B cell (primary cell): ENCODE data around the gene ST8SIA6. TPM values are rescaled to one million over a fixed set of nuclear protein-coding genes. Genes with fewer than 3 reads are reported as not detected.

Experiments used
- ATAC-seq: fragments of 200-7000 bp; cut with Tn5 transposase; one replicate; pipeline ENCODE4 v1.10.0; 2021; ENCODE audit warnings: low read depth, mild to moderate bottlenecking, moderate number of reproducible peaks, moderate library complexity
- CTCF ChIA-PET: fragments of 350-600 bp; sonication (Branson Sonifier 250); formaldehyde crosslinking; loops from one replicate; lab custom pipeline; 2021; ENCODE audit warnings: antibody characterized with exemption, inconsistent platforms; lab: Charles Lee
- POLR2A ChIA-PET: fragments of 350-600 bp; sonication (Branson Sonifier 250); formaldehyde crosslinking; loops from one replicate; lab custom pipeline; 2021; ENCODE audit warnings: antibody characterized with exemption; lab: Charles Lee
- DNase-seq: peaks from one replicate; pipeline ENCODE4 v3.0.0; 2013
- H2AFZ ChIP-seq: 2 replicates; pipeline ENCODE4 v1.6.1; 2012; ENCODE audit warnings: mild to moderate bottlenecking, low read depth, low read length; ENCODE audit not compliant: insufficient read depth, poor library complexity, severe bottlenecking
- H3K27ac ChIP-seq, 2 donors: 1 replicate in 1 of 2; 2 replicates in 1 of 2; pipeline ENCODE4 v1.5.1; 2012 to 2013; ENCODE audit warnings: low read length in 2 of 2, mild to moderate bottlenecking in 2 of 2, moderate library complexity in 1 of 2
- H3K27me3 ChIP-seq, 4 experiments: fragments of 200-600 bp in 1 of 4; sonication (generic) in 1 of 4; replicated peaks in 1 of 4; 1 replicate in 2 of 4; 2 replicates in 2 of 4; pipeline versions ENCODE4 v1.6.1 to v1.7.0; 2013 to 2016; ENCODE audit warnings: low read length in 3 of 4, mild to moderate bottlenecking in 2 of 4, mixed read lengths in 1 of 4, moderate library complexity in 1 of 4; ENCODE audit not compliant: insufficient read depth in 4 of 4, control insufficient read depth in 3 of 4; ENCODE audit errors: control extremely low read depth in 1 of 4
- H3K36me3 ChIP-seq, 2 experiments: replicated peaks in 1 of 2; 1 replicate in 1 of 2; 2 replicates in 1 of 2; pipeline versions ENCODE4 v1.6.1 to v1.7.1; 2013; ENCODE audit warnings: low read length in 1 of 2; ENCODE audit not compliant: insufficient read depth in 2 of 2, control insufficient read depth in 1 of 2; ENCODE audit errors: control extremely low read depth in 1 of 2, extremely low read depth in 1 of 2
- H3K4me1 ChIP-seq, 2 donors: fragments of 200-600 bp in 1 of 2; sonication (generic) in 1 of 2; 1 replicate in 1 of 2; 2 replicates in 1 of 2; pipeline versions ENCODE4 v1.5.1 to v1.6.1; 2013 to 2017; ENCODE audit warnings: low read length in 2 of 2; ENCODE audit not compliant: control insufficient read depth in 2 of 2, insufficient read depth in 2 of 2
- H3K4me2 ChIP-seq: replicated peaks from 2 replicates; pipeline ENCODE3; 2012; ENCODE audit warnings: mild to moderate bottlenecking, low read depth, low read length; ENCODE audit not compliant: poor library complexity, severe bottlenecking
- H3K4me3 ChIP-seq, 5 experiments: fragments of 200-600 bp in 1 of 5; sonication (generic) in 1 of 5; 1 replicate in 3 of 5; 2 replicates in 2 of 5; pipeline versions ENCODE4 v1.5.1 to v1.7.0; 2011 to 2016; ENCODE audit warnings: low read length in 4 of 5, mild to moderate bottlenecking in 4 of 5, low read depth in 2 of 5, control low read depth in 1 of 5, moderate library complexity in 1 of 5; ENCODE audit not compliant: insufficient read depth in 1 of 5; ENCODE audit errors: control extremely low read depth in 1 of 5, extremely low read depth in 1 of 5
- H3K79me2 ChIP-seq: fragments of 200-600 bp; sonication (generic); one replicate; pipeline ENCODE4 v1.6.0; 2016; ENCODE audit warnings: low read length; ENCODE audit not compliant: control insufficient read depth, insufficient read depth
- H3K9ac ChIP-seq: fragments of 200-600 bp; sonication (generic); 2 replicates; pipeline ENCODE4 v1.6.1; 2017; ENCODE audit warnings: mild to moderate bottlenecking, low read length, moderate library complexity
- H3K9me3 ChIP-seq, 3 donors: one replicate each; pipeline versions ENCODE4 v1.6.1 to v1.7.1; 2013; ENCODE audit warnings: low read length in 2 of 3; ENCODE audit not compliant: control insufficient read depth in 2 of 3, insufficient read depth in 1 of 3; ENCODE audit errors: control extremely low read depth in 1 of 3
- H4K20me1 ChIP-seq: 2 replicates; pipeline ENCODE4 v1.6.0; 2012; ENCODE audit warnings: mild to moderate bottlenecking, low read length; ENCODE audit not compliant: insufficient read depth, control insufficient read depth, poor library complexity, severe bottlenecking
- H3K27ac Mint-ChIP-seq: one replicate; pipeline ENCODE4 v1.8.0; 2021; ENCODE audit warnings: mixed read lengths
- H3K27me3 Mint-ChIP-seq: one replicate; pipeline ENCODE4 v1.8.0; 2021; ENCODE audit warnings: mixed read lengths
- H3K4me1 Mint-ChIP-seq: one replicate; pipeline ENCODE4 v1.8.0; 2021; ENCODE audit warnings: mixed read lengths
- H3K4me3 Mint-ChIP-seq: one replicate; pipeline ENCODE4 v1.8.0; 2021; ENCODE audit warnings: mixed read lengths
- H3K9me3 Mint-ChIP-seq: one replicate; pipeline ENCODE4 v1.8.0; 2022; ENCODE audit warnings: mixed read lengths; ENCODE audit not compliant: insufficient read depth
- EZH2 ChIP-seq: IDR thresholded peaks from 2 replicates; pipeline ENCODE4 v1.6.1; 2012; ENCODE audit warnings: borderline replicate concordance, low read depth, mild to moderate bottlenecking, moderate library complexity, low read length; ENCODE audit not compliant: insufficient read depth, poor library complexity, severe bottlenecking
- WGBS: methylation state at CpG from one replicate; pipeline ENCODE4 v1.1.5; 2013; ENCODE audit warnings: missing lambda C conversion rate; ENCODE audit not compliant: insufficient coverage; 5-methylcytosine and 5-hydroxymethylcytosine counted together
- intact Hi-C: fragments of 100-400 bp; cut with micrococcal nuclease; formaldehyde crosslinking; loops from one replicate; pipeline ENCODE4 v1.10.0; 2022
- polyA plus RNA-seq: library from polyadenylated mRNA; depleted of rRNA; stranded (reverse); fragments of >200 nt; gene quantifications from 2 replicates; pipeline ENCODE4 v1.2.3, GENCODE V29; 2012
- total RNA-seq, 2 donors: library from RNA; stranded (reverse); fragments of 120-200 nt in 1 of 2; gene quantifications; 1 replicate in 1 of 2; 2 replicates in 1 of 2; pipeline versions ENCODE4 v1.2.3 to v1.2.4, GENCODE V29; 2013 to 2022
- TF ChIP-seq, protein P1 (sequence below): fragments of 200-600 bp; IDR thresholded peaks from one replicate; pipeline ENCODE4 v1.8.0; 2022; ENCODE audit warnings: antibody characterized with exemption, mild to moderate bottlenecking

The ST8SIA6 gene
- total and polyA plus RNA-seq, 2 donors (not counting 1 experiment from before 2014, with no cell fraction given): 0.04 TPM; not detected in 1

GRCh38 chr10:17432723-17433122 lies 21.7 kb downstream of the ST8SIA6 start:
- Histone ChIP-seq H3K27ac (no peak overlapping the region), H3K79me2 (no peaks in the 10 kb centered on the region), H3K27me3 (peaks cover 0 to 18% (median 8%) of the 10 kb centered on the region in 4 experiments), H4K20me1 (no peaks in the 10 kb centered on the region), H3K4me3 (no peak overlapping the region), H2AFZ (no peak overlapping the region), H3K9me3 (peaks cover 0 to 3% (median 0%) of the 10 kb centered on the region in 3 donors), H3K4me1 (peaks cover 22 to 24% of the 10 kb centered on the region in 2 donors), H3K9ac (no peak overlapping the region), H3K4me2 (no peak overlapping the region), H3K36me3 (no peaks in the 10 kb centered on the region)
- peaks cover 33% of the 10 kb centered on the region for H3K4me1 Mint-ChIP-seq
- WGBS: 93% methylated on average over 5 of the region's 6 CpGs
- POLR2A ChIA-PET: no interaction called here
- peaks cover 2% of the 10 kb centered on the region for H3K9me3 Mint-ChIP-seq
- ATAC-seq (no peak), DNase-seq (no peak)
- no peak overlapping the region for H3K27ac Mint-ChIP-seq
- peaks cover 28% of the 10 kb centered on the region for H3K27me3 Mint-ChIP-seq
- H3K4me3 Mint-ChIP-seq: no peak overlapping the region
- CTCF ChIA-PET: interaction anchor here (0.8 to 1.2 kb wide), 3 partner anchors 19 to 605 kb away, joined by 3 read pairs; no protein-coding TSS in a partner anchor
- TF ChIP-seq, protein P1, sequence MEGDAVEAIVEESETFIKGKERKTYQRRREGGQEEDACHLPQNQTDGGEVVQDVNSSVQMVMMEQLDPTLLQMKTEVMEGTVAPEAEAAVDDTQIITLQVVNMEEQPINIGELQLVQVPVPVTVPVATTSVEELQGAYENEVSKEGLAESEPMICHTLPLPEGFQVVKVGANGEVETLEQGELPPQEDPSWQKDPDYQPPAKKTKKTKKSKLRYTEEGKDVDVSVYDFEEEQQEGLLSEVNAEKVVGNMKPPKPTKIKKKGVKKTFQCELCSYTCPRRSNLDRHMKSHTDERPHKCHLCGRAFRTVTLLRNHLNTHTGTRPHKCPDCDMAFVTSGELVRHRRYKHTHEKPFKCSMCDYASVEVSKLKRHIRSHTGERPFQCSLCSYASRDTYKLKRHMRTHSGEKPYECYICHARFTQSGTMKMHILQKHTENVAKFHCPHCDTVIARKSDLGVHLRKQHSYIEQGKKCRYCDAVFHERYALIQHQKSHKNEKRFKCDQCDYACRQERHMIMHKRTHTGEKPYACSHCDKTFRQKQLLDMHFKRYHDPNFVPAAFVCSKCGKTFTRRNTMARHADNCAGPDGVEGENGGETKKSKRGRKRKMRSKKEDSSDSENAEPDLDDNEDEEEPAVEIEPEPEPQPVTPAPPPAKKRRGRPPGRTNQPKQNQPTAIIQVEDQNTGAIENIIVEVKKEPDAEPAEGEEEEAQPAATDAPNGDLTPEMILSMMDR: no peak
- no peak for TF ChIP-seq EZH2
- intact Hi-C loops: no loop called here

DNA sequence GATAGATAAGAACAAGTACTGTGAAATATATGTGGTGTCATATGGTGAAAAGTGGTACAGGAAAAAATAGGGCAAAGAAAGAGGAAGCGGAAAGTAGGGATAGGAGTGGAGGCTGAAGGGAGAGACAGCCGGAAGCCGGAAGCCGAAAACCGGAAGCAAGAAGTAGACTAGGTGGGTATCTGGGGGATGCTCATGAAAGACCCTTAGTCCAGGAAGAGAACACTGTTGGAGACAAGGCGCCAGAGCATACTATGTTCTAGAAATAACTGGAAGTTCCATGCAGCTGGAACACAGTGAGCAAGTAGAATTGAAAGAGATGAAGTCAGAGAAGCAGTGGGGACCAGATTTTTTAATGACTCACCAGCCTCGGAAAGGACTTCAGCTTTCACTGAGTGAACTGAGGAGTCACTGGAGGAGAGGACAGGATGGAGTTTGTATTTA lies 22.5 kb downstream of the ST8SIA6 start:
- H3K79me2 ChIP-seq: no peaks in the 10 kb centered on the region
- ChIA-PET CTCF (interaction anchor here (0.7 to 1.2 kb wide), 6 partner anchors 20 to 603 kb away, joined by 3 to 5 read pairs (median 3); no protein-coding TSS in a partner anchor), POLR2A (no interaction called here)
- Mint-ChIP-seq H3K27me3 (peaks cover 34% of the 10 kb centered on the region), H3K9me3 (peaks cover 2% of the 10 kb centered on the region), H3K27ac (no peak overlapping the region), H3K4me3 (peak overlapping the region; percentile 3), H3K4me1 (peaks cover 40% of the 10 kb centered on the region)
- ATAC-seq (no peak), DNase-seq (no peak)
- TF ChIP-seq EZH2: no peak
- TF ChIP-seq, protein P1: no peak
- H3K4me2 ChIP-seq: peak overlapping the region; percentile 27
- no peaks in the 10 kb centered on the region for H3K9me3 ChIP-seq
- H4K20me1 ChIP-seq: no peaks in the 10 kb centered on the region
- H3K4me3 ChIP-seq: no peak overlapping the region
- intact Hi-C loops: loop anchor here (2.0 kb wide), 1 partner anchor 175 kb away; no protein-coding TSS in a partner anchor
- WGBS: 28% methylated on average over 7 of the region's 7 CpGs
- no peaks in the 10 kb centered on the region for H3K36me3 ChIP-seq
- H3K27ac ChIP-seq: no peak overlapping the region
- peaks cover 26 to 28% of the 10 kb centered on the region in 2 donors for H3K4me1 ChIP-seq
- peaks cover 0 to 18% (median 8%) of the 10 kb centered on the region in 4 experiments for H3K27me3 ChIP-seq
- H3K9ac ChIP-seq: no peak overlapping the region
- peak overlapping the region; percentile 41 for H2AFZ ChIP-seq
